K562 (cell line): ENCODE measurements around the gene CDCA3. TPM values are rescaled to one million over a fixed set of nuclear protein-coding genes. Genes with fewer than 3 reads are reported as not detected.

Experiments used
- EHMT2 ChIP-seq: fragments of 450-650 bp; IDR thresholded peaks from 2 replicates; pipeline ENCODE4 v1.6.1; 2018; ENCODE audit warnings: antibody characterized with exemption
- HOMEZ ChIP-seq: fragments of 250-450 bp; sonication (Bioruptor Pico); IDR thresholded peaks from 2 replicates; pipeline ENCODE4 v1.4.0; 2020; ENCODE audit warnings: mild to moderate bottlenecking, moderate library complexity
- NRF1 ChIP-seq, 2 experiments: fragments of 450-650 bp; IDR thresholded peaks in 1 of 2; conservative IDR thresholded peaks in 1 of 2; 2 replicates each; pipeline ENCODE4 v1.6.1; 2014; ENCODE audit warnings: mild to moderate bottlenecking in 2 of 2
- RBM14 ChIP-seq: fragments of 200-400 bp; formaldehyde crosslinking; IDR thresholded peaks from 2 replicates; pipeline ENCODE4 v1.6.1; 2018; ENCODE audit warnings: low read depth, mild to moderate bottlenecking, low read length, moderate library complexity, borderline replicate concordance; ENCODE audit not compliant: insufficient read depth
- ZNF561 ChIP-seq: fragments of 450-650 bp; formaldehyde crosslinking; conservative IDR thresholded peaks from 2 replicates; pipeline ENCODE4 v1.4.0; 2020; ENCODE audit warnings: mild to moderate bottlenecking, moderate library complexity
- ZSCAN32 ChIP-seq: fragments of 450-650 bp; formaldehyde crosslinking; IDR thresholded peaks from 2 replicates; pipeline ENCODE4 v1.4.0; 2020; ENCODE audit warnings: mild to moderate bottlenecking, moderate library complexity
- polyA plus RNA-seq, 8 experiments: library from polyadenylated mRNA; depleted of rRNA in 4 of 8; stranded (reverse) in 5 of 8; unstranded in 3 of 8; fragments of >200 nt; fragmentation: Nextera tagmentation in 2 of 8; fragmentation: Illumina TruSeq in 1 of 8; extraction: Ambion mirVana in 2 of 8; extraction: Trizol in 1 of 8; gene quantifications; 2 replicates each; pipeline versions ENCODE4 v1.2.1 to v1.2.3, GENCODE V29; 2011 to 2014; ENCODE audit warnings: inconsistent platforms in 1 of 8, missing spikeins in 1 of 8
- total RNA-seq, 7 experiments: library from RNA; depleted of rRNA in 6 of 7; stranded (reverse); fragments of >200 nt in 6 of 7; fragmentation: Illumina TruSeq in 2 of 7; extraction: Trizol in 2 of 7; gene quantifications; 2 replicates each; pipeline versions ENCODE4 v1.2.1 to v1.2.3, GENCODE V29; 2011 to 2021; ENCODE audit warnings: low replicate concordance in 1 of 7
- TF ChIP-seq, protein P1 (sequence below), 2 experiments: IDR thresholded peaks; 2 replicates each; pipeline ENCODE4 v1.6.1; 2012; ENCODE audit warnings: improper control_type of control experiment in 2 of 2, low read depth in 2 of 2, low read length in 2 of 2, borderline replicate concordance in 1 of 2

Gene CDCA3
- total and polyA plus RNA-seq, 9 of the 15 experiments (the other 6 are each of a cell fraction or from before 2014, with no cell fraction given), result 24.2 to 80.8 (median 55.1) TPM

DNA sequence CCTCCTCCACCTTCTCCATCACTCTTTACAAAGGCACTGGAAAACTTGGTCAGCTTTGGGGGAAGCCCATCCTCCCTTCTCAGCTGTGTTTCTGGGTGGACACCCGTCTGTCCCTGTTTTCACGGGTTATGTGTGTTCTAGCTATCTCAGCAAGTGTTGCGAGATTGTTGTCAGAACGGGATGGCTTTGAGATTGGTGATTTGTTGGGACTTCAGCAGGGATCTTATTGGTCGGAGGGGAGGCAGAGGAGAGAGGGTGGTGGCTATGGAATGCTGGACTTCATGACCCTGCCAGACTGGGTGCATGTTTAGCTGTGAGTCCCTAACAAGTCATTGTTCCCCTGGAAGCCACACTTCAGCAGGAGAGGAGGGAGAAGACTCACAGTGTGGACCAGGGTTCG lies 3.0 kb upstream of the CDCA3 start (continued):
- no peak for TF ChIP-seq HOMEZ
- no peak for TF ChIP-seq ZSCAN32
- TF ChIP-seq RBM14, result no peak
- TF ChIP-seq ZNF561 (CRISPR knock-in tag), result no peak
- no peak for TF ChIP-seq EHMT2
- TF ChIP-seq, protein P1, sequence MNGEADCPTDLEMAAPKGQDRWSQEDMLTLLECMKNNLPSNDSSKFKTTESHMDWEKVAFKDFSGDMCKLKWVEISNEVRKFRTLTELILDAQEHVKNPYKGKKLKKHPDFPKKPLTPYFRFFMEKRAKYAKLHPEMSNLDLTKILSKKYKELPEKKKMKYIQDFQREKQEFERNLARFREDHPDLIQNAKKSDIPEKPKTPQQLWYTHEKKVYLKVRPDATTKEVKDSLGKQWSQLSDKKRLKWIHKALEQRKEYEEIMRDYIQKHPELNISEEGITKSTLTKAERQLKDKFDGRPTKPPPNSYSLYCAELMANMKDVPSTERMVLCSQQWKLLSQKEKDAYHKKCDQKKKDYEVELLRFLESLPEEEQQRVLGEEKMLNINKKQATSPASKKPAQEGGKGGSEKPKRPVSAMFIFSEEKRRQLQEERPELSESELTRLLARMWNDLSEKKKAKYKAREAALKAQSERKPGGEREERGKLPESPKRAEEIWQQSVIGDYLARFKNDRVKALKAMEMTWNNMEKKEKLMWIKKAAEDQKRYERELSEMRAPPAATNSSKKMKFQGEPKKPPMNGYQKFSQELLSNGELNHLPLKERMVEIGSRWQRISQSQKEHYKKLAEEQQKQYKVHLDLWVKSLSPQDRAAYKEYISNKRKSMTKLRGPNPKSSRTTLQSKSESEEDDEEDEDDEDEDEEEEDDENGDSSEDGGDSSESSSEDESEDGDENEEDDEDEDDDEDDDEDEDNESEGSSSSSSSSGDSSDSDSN (IDR thresholded peaks at IDR 0.05; ENCODE audit: borderline replicate concordance in 1 of 2, low read depth in 2 of 2, low read length in 2 of 2), result no peak
- TF ChIP-seq NRF1 (conservative IDR thresholded peaks at IDR 0.05 in 1 of 2, IDR thresholded peaks at IDR 0.05 in 1 of 2), result no peak
